ENCODE measurements around the gene P3R3URF.
A peak's percentile ranks its signal among the peaks of the same experiment; 100 is the strongest.

Gene P3R3URF

DNA sequence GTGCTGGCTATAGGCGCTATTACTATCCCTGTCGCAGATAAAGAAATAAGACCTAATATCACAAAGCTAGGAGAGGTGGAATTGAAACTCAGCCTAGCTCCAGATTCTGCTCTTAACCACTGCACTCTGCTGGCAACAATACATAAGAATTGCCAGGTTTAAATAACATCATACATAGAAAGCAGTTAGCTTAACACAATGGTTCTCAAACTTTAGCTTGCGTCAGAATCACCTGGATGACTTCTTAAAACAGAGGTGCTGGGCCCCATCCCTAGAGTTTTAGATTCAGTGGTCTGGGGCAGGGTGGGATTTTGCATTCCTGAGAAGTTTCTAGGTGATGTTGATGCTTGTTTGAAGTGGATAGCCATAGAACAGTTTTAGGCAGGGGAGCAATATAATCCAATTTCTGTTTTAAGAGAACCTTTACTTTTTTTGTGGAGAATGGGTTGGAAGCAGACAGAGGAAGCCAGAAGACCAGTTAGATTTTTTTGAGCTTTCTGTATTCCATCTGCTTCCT, 23.0 kb upstream of the P3R3URF start:
- intact Hi-C loops (cut with DNase I; ENCODE audit: low total_unique reads), result no loop called here
- peak overlapping the region in 1 of 2 donors; percentile 89 for H3K4me3 ChIP-seq
- no peaks in the 10 kb centered on the region for H3K9me3 ChIP-seq
- H3K27me3 ChIP-seq, result no peaks in the 10 kb centered on the region
- H3K4me1 ChIP-seq, result peaks cover 0 to 38% (median 26%) of the 10 kb centered on the region in 4 donors
- TF ChIP-seq, protein P1, sequence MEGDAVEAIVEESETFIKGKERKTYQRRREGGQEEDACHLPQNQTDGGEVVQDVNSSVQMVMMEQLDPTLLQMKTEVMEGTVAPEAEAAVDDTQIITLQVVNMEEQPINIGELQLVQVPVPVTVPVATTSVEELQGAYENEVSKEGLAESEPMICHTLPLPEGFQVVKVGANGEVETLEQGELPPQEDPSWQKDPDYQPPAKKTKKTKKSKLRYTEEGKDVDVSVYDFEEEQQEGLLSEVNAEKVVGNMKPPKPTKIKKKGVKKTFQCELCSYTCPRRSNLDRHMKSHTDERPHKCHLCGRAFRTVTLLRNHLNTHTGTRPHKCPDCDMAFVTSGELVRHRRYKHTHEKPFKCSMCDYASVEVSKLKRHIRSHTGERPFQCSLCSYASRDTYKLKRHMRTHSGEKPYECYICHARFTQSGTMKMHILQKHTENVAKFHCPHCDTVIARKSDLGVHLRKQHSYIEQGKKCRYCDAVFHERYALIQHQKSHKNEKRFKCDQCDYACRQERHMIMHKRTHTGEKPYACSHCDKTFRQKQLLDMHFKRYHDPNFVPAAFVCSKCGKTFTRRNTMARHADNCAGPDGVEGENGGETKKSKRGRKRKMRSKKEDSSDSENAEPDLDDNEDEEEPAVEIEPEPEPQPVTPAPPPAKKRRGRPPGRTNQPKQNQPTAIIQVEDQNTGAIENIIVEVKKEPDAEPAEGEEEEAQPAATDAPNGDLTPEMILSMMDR (IDR thresholded peaks at IDR 0.05), result no peak
- DNase-seq, result no peak
- H3K27ac ChIP-seq, result peak overlapping the region; percentile 82 to 84
- H3K36me3 ChIP-seq, result peaks cover 0 to 25% (median 15%) of the 10 kb centered on the region in 3 donors

DNA sequence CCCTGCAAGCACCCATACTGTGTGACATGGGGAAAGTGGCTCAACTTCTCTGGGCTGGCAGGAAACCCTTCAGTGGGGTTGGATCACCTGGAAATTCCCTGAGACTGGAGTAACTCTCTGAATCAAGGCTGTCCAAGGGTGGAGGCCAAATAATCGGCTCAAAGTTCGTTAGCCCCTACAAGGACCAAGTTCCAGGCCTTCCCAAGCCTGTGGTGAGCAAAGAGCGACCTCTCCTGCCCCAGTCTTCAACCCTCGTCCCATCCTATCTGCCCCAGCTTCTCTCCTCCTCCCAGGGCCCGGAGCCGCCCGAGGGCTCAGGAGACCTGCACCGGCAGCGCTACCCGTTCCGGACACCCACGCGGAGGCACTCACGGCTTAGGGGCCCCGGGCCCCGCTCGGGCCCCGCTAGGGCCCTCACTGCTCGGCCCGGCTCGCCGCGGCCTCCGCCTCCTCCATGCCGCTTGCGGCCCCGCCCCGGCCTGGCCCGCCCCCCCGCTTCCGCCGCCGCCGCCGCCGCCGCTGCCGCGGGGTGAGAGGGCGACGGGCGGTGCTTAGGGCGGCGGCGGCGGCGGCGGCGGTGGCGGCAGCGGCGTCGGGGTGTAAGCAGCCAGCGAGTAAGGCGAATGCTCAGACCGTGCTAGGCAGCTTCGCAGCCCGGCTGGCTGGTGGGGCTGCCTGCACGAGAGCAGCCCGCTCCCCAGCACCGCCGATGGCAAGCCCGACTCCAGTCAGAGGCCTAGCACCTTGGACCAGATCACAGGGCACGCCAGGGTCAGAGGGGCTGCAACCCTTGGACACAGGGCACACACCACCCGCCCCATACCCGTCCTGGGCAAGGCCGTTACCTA, 21.9 kb upstream of the P3R3URF start, which contains the start of gene POMGNT1:
POMGNT1 (minus strand) TSS at position 471 of the 848 bp plus-strand sequence. CDS start 613 bp downstream, outside the sequence.
- Histone ChIP-seq H3K9me3 (no peaks in the 10 kb centered on the region), H3K36me3 (peaks cover 3 to 36% (median 26%) of the 10 kb centered on the region in 3 donors), H3K4me3 (peak within 1 kb of the TSS; percentile 63 to 89), H3K4me1 (peaks cover 0 to 35% (median 25%) of the 10 kb centered on the region in 4 donors), H3K27ac (peak within 1 kb of the TSS; percentile 82 to 84), H3K27me3 (no peaks in the 10 kb centered on the region)
- intact Hi-C loops (cut with DNase I; ENCODE audit: low total_unique reads), result no loop called here
- TF ChIP-seq, protein P1 (IDR thresholded peaks at IDR 0.05), result no peak
- peak; percentile 60 to 82 for DNase-seq

DNA sequence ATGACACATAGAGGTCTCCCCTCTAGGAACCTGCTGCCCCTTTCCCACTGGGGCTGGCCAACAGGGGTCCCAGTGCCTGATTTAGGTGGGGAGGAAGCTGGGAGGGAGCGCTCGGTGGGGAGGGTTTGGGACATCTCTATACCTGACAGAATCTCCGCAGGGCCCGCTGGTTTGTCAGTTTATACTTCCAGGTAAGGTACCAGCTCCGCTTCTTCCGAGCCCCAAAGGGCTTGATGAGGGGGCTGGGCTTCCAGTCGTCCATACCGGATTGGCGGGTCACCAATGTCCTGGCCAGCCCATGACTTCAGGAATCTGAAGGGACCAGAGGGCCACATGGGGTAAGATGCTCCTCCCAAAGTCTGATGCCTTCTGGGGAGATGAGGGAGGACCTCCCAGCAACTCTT, 21.3 kb upstream of the P3R3URF start:
- H3K4me3 ChIP-seq, result peak overlapping the region; percentile 63 to 89
- H3K9me3 ChIP-seq, result no peaks in the 10 kb centered on the region
- TF ChIP-seq, protein P1 (IDR thresholded peaks at IDR 0.05), result no peak
- peak overlapping the region; percentile 82 to 84 for H3K27ac ChIP-seq
- peaks cover 0 to 35% (median 24%) of the 10 kb centered on the region in 4 donors for H3K4me1 ChIP-seq
- H3K27me3 ChIP-seq, result no peaks in the 10 kb centered on the region
- intact Hi-C loops (cut with DNase I; ENCODE audit: low total_unique reads), result no loop called here
- DNase-seq, result no peak
- peaks cover 8 to 42% (median 31%) of the 10 kb centered on the region in 3 donors for H3K36me3 ChIP-seq

DNA sequence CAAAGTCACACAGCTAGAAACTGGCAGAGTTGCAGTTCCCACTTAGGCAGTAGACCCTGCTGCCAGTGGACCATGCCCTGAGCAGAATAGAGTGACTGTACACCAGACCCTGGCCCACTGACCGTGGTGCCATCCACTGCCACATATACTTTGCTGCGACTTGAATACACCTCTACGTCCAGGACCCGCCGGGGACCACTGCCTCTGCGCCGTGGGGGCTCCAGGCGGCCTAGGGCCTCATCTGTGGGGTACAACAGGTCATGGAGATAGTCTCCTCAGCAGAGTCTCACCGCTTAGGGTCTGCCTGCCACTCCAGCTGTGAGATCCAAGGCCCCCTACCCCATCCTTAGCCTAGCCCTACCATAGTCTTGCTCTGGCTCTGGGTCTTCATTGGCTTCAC, 20.3 kb upstream of the P3R3URF start:
- Histone ChIP-seq H3K27ac (peak overlapping the region in 1 of 2 donors; percentile 82), H3K4me3 (no peak overlapping the region), H3K36me3 (peaks cover 8 to 52% (median 40%) of the 10 kb centered on the region in 3 donors), H3K4me1 (peaks cover 0 to 35% (median 21%) of the 10 kb centered on the region in 4 donors), H3K27me3 (no peaks in the 10 kb centered on the region), H3K9me3 (no peaks in the 10 kb centered on the region)
- no peak for DNase-seq
- intact Hi-C loops (cut with DNase I; ENCODE audit: low total_unique reads), result no loop called here
- TF ChIP-seq, protein P1 (IDR thresholded peaks at IDR 0.05), result no peak

DNA sequence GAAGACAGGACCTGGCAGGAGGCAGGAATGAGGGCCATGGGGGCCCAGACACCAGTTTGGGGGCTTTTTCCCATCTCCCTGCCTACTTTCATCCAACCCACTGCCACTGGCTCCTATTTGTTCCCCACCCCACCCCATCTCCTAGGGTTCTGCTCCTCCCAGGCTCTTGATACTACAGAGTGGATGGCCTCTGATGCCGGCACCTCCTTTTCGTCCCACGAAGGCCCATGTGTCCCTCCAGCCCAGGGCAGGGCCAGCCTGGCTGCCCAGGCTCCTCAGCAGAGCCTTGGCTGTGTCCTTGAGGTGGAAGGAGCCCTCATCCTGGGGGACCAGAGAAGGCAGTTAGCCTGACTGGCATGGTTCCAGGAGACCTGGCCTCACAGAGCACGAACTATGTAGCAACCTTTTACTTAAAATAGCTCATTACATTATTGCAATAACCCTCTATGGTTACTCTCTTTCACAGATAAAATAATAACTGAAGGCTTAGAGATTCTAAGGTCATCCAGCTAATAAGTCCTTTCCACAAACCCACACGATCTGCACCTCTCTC, 18.4 kb upstream of the P3R3URF start:
- Histone ChIP-seq H3K27ac (no peak overlapping the region), H3K4me3 (no peak overlapping the region), H3K4me1 (peaks cover 0 to 35% (median 25%) of the 10 kb centered on the region in 4 donors), H3K27me3 (no peaks in the 10 kb centered on the region), H3K36me3 (peaks cover 15 to 71% (median 51%) of the 10 kb centered on the region in 3 donors), H3K9me3 (no peaks in the 10 kb centered on the region)
- TF ChIP-seq, protein P1 (IDR thresholded peaks at IDR 0.05), result no peak
- DNase-seq, result no peak
- intact Hi-C loops (cut with DNase I; ENCODE audit: low total_unique reads), result no loop called here
